K562 (cell line): ENCODE measurements around the gene LYRM1. TPM values are rescaled to one million over a fixed set of nuclear protein-coding genes. Genes with fewer than 3 reads are reported as not detected.
A peak's percentile ranks its signal among the peaks of the same experiment; 100 is the strongest.

Source experiments
- BRF2 ChIP-seq: IDR thresholded peaks from 3 replicates; pipeline ENCODE4 v1.6.1; 2011; ENCODE audit warnings: borderline replicate concordance, mild to moderate bottlenecking; ENCODE audit not compliant: insufficient read length, insufficient read depth
- CEBPZ ChIP-seq: fragments of 150-350 bp; IDR thresholded peaks from 2 replicates; pipeline ENCODE4 v1.6.1; 2014; ENCODE audit warnings: low read depth, mild to moderate bottlenecking, low read length, borderline replicate concordance
- CTCF ChIP-seq, 3 experiments: IDR thresholded peaks in 2 of 3; conservative IDR thresholded peaks in 1 of 3; 2 replicates each; pipeline ENCODE4 v1.5.1; 2011 to 2012; ENCODE audit warnings: low read length in 3 of 3, mild to moderate bottlenecking in 3 of 3, control low read depth in 2 of 3, improper control_type of control experiment in 1 of 3, inconsistent platforms in 1 of 3, low read depth in 1 of 3, mixed read lengths in 1 of 3, moderate library complexity in 1 of 3; ENCODE audit not compliant: insufficient read depth in 2 of 3
- HDAC1 ChIP-seq, 2 experiments: fragments of 450-650 bp; IDR thresholded peaks; 2 replicates each; pipeline ENCODE4 v1.6.1; 2016 to 2017; ENCODE audit warnings: inconsistent platforms in 1 of 2, mild to moderate bottlenecking in 1 of 2, moderate library complexity in 1 of 2
- HMGXB4 ChIP-seq: sonication (generic); formaldehyde crosslinking; IDR thresholded peaks from 2 replicates; pipeline ENCODE4 v1.8.1; 2023; ENCODE audit warnings: mild to moderate bottlenecking, missing genetic modification reagents
- KLF10 ChIP-seq: fragments of 250-450 bp; sonication (Bioruptor Pico); IDR thresholded peaks from 2 replicates; pipeline ENCODE4 v1.6.1; 2021; ENCODE audit warnings: matching md5 sums
- KLF13 ChIP-seq: fragments of 450-650 bp; IDR thresholded peaks from 2 replicates; pipeline ENCODE4 v1.6.1; 2016; ENCODE audit warnings: missing genetic modification characterization, low read depth, mild to moderate bottlenecking, missing compliant biosample characterization, moderate library complexity, borderline replicate concordance
- MCM5 ChIP-seq: fragments of 450-650 bp; IDR thresholded peaks from 2 replicates; pipeline ENCODE4 v1.6.1; 2016; ENCODE audit warnings: low read depth
- PCBP1 ChIP-seq: fragments of 200-400 bp; formaldehyde crosslinking; IDR thresholded peaks from 2 replicates; pipeline ENCODE4 v1.6.1; 2018; ENCODE audit warnings: mild to moderate bottlenecking, low read depth, low read length; ENCODE audit not compliant: poor library complexity, severe bottlenecking
- ZNF121 ChIP-seq: sonication (generic); formaldehyde crosslinking; conservative IDR thresholded peaks from 2 replicates; pipeline ENCODE4 v1.8.0; 2022; ENCODE audit warnings: missing genetic modification reagents
- ZNF384 ChIP-seq: IDR thresholded peaks from 2 replicates; pipeline ENCODE4 v1.6.1; 2012; ENCODE audit warnings: low read depth, low read length, improper control_type of control experiment
- ZNF561 ChIP-seq: fragments of 450-650 bp; formaldehyde crosslinking; conservative IDR thresholded peaks from 2 replicates; pipeline ENCODE4 v1.4.0; 2020; ENCODE audit warnings: mild to moderate bottlenecking, moderate library complexity
- ZNF592 ChIP-seq: fragments of 450-650 bp; IDR thresholded peaks from 2 replicates; pipeline ENCODE4 v1.6.1; 2017; ENCODE audit warnings: antibody characterized with exemption, mild to moderate bottlenecking
- polyA plus RNA-seq, 8 experiments: library from polyadenylated mRNA; depleted of rRNA in 4 of 8; stranded (reverse) in 5 of 8; unstranded in 3 of 8; fragments of >200 nt; fragmentation: Nextera tagmentation in 2 of 8; fragmentation: Illumina TruSeq in 1 of 8; extraction: Ambion mirVana in 2 of 8; extraction: Trizol in 1 of 8; gene quantifications; 2 replicates each; pipeline versions ENCODE4 v1.2.1 to v1.2.3, GENCODE V29; 2011 to 2014; ENCODE audit warnings: inconsistent platforms in 1 of 8, missing spikeins in 1 of 8
- total RNA-seq, 7 experiments: library from RNA; depleted of rRNA in 6 of 7; stranded (reverse); fragments of >200 nt in 6 of 7; fragmentation: Illumina TruSeq in 2 of 7; extraction: Trizol in 2 of 7; gene quantifications; 2 replicates each; pipeline versions ENCODE4 v1.2.1 to v1.2.3, GENCODE V29; 2011 to 2021; ENCODE audit warnings: low replicate concordance in 1 of 7

Gene LYRM1
- total and polyA plus RNA-seq, 9 of the 15 experiments (the other 6 are each of a cell fraction or from before 2014, with no cell fraction given): 17.5 to 44.1 (median 32.7) TPM

GRCh38 chr16:20918486-20919239 is 18.1 kb downstream of the LYRM1 start (continued):
- TF ChIP-seq ZNF592 (peak; percentile 85; the same call in 1 of the 2 replicates), KLF13 (tag) (no peak; the same call in 1 of the 2 replicates), CTCF (IDR thresholded peaks at IDR 0.05 in 2 of 3, conservative IDR thresholded peaks at IDR 0.05 in 1 of 3; ENCODE audit: insufficient read depth in 2 of 3, low read depth in 1 of 3, low read length in 3 of 3) (no peak), ZNF384 (no peak), ZNF561 (CRISPR knock-in tag) (no peak), ZNF121 (CRISPR knock-in tag) (no peak), HDAC1 (IDR thresholded peaks at IDR 0.05) (peak in 1 of 2 experiments; percentile 91; a peak in 2 of 4 replicates), CEBPZ (no peak), BRF2 (no peak), PCBP1 (no peak), HMGXB4 (no peak), MCM5 (no peak), KLF10 (CRISPR knock-in tag) (no peak)
